NCI-H1105 (cell line): ENCODE data around the gene ARHGAP40.
"Not testable (repeated sequence)": the region's sequence is repeated elsewhere in the genome, so short reads cannot be mapped to it uniquely, and the experiment has no call there.

Source experiments
- DNase-seq: peaks from one replicate; lab custom pipeline; 2025; lab: John Stamatoyannopoulos, UW

ARHGAP40 gene

DNA sequence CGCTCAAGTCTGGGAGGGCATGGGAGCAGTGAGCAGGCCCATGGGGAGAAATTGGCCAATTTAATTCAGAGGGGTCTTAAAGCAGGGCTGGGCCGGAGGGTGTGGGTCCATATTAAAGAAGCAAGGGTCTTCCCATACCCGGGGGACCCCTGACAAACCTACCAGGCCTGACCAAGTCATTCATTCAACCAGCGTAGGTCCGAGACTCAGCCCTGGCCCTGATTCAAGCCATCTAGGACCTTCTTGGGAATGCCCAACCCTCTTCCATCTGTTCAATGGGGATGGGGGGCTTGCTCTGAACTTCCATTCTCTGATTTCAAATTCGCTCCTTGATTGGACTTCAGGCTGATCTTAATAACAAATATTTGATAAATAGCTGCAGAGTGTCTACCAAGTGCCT lies 13.3 kb upstream of the ARHGAP40 start:
- DNase-seq = no peak

DNA sequence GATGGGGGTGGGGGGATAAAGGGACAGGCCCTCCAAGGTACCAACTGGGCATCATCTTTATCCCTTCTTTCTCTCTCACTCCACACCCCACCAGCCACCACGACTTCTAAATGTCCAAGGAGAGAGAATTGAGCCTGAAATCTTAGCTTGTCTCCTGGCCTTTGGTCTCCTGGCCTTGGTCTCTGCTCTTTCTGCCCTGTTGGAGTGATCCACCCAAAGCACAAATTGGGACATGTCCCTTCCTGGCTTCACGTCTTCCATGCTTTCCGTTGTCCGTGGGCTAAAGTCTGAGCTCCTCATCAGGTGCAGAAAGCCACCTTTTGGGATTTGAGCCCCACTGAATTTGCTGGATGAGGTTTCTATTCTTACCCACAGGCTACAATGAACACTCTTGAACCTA lies 12.3 kb upstream of the ARHGAP40 start:
- no peak for DNase-seq

DNA sequence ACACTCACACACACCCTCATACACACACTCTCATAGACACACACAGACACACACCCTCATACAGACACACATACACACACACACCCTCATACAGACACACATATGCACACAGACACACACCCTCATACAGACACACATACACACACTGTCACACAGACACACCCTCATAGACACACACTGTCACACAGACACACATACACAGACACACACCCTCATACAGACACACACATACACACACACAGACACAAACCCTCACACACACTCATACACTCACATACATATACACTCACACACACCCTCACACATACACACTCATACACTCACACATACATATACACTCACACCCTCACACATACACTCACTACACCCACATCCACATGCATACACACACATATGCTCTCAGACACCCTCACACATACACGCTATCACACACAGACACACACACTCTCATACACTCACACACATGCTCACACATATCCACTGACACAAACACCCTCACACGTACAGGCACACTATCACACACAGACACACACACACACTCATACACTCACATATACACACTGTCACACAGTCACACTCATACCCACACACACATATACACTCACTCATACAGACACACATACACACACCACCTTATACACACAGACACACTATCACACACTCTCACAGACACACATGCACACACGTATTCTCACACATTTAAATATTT lies 11.5 kb upstream of the ARHGAP40 start:
- DNase-seq = no peak

DNA sequence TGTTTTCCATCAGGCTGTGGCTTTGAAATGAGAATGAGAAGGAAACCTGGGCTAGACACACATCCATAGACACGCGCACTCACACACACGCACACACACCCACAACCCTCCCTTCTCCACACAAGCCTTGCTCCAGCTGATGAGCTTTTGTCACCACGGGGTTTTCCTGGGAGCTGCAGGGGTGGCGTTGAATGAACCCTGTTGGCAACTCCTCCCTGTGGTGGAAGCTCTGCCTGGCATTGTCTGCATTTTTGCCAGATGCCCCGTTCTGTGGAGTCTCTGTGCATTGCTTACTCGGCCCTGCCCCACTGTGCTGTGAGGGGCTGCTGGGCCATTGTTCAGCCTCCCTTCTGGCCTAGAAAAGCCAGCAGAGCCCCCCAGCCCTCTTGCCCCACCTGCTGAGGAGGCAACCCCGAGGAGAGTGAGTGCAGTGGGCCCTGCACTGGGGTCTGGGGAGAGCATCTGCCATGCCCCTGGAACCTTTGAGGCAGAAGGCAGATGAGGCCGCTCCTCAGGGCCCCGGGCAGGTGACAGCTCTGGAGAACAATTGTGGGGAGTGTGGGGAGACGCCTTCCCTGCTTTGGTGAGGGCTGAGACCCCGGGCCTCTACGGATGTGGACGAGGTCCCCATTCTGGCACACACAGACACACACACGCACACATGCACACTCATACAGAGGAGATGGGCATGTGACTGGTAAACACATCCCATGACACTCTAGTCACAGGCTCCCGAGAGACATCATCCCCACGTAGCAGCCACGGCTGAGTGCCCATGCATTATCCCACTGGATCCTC lies 10.7 kb upstream of the ARHGAP40 start:
- DNase-seq = no peak

DNA sequence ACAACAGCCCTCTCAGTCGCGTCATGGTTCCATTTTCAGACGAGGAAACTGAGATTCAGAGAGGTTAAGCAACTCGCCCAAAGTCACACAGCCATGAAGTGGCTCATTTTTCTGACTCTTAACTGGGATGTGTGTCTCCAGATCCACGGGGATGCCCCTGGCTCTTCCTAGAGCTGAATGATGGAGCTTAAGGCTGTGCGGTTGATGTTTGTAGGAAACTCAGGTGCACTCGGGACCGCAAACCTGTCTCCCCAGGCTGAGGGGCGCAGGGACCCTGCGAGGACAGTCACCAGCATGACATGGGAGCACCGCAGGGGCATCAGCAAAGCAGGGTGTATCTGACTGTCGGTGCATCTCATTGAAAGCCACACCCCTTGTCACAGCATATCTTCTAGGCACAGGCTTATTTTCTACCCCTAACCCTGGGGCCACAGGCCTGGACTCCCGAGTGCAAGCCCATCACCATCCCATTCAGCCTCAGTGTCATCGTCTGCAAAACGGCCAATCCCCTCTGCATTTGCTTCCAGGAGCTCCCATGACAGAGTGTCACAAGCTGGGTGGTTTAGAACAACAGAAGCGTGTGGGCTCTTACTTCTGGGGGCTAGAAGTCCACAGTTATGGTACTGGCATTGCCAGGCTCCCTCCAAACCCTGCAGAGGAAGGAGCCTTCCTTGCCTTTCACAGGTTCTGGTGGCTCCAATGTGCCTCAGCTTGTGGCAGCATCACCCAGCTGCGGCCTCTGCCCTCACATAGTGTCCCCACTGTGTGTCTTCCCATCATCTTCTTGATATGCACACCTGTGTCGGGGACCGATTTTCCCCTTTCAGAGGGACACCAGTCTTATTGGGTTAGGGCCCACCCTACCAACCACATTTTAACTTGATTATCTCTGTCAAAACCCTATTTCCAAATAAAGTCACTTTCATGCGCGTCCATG lies 9.9 kb upstream of the ARHGAP40 start:
- DNase-seq = no peak

DNA sequence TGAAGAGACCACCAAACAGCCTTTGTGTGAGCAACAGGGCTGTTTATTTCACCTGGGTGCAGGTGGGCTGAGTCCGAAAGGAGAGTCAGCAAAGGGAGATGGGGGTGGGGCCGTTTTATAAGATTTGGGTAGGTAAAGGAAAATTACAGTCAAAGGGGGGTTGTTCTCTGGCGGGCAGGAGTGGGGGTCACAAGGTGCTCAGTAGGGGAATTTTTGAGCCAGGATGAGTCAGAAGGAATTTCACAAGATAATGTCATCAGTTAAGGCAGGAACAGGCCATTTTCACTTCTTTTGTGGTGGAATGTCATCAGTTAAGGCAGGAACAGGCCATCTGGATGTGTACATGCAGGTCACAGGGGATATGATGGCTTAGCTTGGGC lies 9.2 kb upstream of the ARHGAP40 start:
- not testable (repeated sequence) for DNase-seq

DNA sequence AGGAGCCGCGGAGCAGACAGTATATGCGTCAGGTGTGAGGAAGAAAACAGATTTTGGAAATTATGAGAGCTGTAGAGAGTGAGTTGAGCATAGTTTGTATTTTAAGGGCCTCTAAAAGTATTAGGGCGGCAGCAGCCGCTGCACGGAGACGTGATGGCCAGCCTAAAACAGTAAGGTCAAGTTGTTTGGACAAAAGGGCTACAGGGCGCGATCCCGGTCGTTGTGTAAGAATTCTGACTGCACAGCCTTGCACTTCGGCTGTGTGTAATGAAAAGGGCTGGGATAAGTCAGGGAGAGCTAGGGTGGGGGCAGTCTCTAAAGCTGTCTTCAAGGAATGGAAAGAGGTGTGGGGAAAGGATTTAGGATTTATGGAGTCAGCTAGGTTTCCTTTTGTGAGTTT lies 7.3 kb upstream of the ARHGAP40 start:
- DNase-seq = not testable (repeated sequence)

DNA sequence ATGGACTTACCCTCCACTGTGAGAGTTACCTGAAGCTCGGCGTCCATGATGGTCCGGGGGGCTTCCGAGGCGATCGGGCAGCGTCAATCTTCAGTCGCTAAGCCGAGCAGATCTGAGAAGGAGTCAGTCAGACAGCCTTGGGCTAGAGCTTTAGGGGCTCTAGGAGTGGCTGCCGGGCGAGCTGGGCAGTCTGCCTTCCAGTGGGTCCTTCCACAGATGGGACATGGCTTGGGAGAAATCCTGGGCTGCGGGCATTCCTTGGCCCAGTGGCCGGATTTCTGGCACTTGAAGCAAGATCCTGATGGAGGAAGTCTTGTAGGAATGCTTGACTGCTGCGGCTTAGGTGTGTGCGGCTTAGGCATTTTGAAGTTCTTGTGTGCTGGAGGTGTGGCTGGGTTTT lies 5.7 kb upstream of the ARHGAP40 start:
- DNase-seq = not testable (repeated sequence)

DNA sequence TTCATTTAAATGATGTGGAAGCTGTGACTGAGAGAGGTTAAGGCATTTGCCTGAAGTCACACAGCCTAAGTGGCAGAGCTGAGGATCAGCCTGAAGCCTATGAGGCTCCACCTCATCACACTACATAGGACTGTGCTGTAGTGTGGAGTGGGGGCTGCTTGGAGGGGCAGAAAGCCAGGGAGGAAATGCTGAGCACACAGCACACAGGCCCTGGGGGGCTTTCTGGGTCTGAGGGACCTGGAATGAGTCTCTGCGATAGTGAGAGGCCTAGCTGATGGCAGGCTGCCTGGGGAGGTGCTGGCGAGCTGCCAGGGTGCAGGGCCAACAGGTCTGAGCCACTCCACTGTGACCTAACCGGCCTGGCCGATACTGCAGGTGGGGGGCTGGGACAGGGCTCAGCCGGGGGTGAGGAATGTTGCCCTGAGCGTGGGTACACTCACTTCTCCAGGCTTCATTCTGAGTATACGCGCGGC lies 2.2 kb upstream of the ARHGAP40 start:
- DNase-seq = no peak

DNA sequence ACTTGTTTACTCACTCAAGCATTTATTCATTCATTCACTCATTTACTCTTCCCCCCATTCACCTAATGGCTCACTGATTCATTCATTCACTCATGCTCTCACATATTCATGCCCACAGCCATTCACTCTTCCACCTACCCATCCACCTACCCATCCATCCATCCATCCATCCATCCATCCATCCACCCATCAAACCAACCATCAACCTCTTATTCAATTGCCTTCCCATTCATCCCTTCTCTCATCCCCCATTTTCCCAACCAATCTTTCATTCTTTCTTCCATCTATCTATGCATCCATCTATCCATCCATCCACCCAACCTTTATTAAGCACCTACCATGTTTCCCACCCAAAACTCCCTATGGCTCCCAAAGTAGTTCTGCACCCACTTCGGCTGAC lies 1.6 kb upstream of the ARHGAP40 start:
- no peak for DNase-seq

DNA sequence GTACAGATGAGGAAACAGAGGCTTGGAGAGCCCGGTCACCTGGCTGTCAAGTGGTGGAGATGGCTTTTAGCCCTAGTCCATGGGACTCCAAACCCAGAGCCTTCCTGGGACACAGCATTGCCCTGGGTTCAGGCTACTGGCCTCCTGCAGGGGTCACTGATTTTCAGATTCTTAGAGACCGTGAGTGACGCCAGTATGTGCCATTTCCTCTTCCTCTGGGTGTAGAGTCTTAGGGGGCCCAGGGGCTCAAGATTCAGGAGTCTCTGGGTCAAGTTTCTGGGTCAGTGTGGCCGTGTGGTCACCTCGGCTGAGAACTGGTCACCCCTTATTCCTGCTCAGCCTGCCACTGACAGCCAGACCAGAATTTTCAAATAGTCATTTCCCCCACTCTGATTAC lies 574 bp downstream of the ARHGAP40 start:
- no peak for DNase-seq

DNA sequence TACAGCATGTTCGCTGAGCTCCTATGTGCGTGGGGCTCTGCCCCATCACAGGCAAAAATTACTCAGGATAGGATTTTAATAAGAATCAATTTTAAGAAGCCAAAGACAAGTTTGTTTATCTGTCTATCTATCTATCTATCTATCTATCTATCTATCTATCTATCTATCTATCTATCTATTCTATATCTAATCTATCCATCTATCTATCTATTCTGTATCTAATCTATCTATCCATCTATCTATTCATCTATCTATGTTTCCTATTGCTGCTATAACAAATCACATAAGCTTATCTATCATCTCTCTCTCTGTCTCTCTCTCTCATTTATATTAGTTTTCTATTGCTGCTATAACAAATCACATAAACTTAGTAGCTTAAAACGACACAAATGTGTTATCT lies 1.7 kb downstream of the ARHGAP40 start:
- no peak for DNase-seq

DNA sequence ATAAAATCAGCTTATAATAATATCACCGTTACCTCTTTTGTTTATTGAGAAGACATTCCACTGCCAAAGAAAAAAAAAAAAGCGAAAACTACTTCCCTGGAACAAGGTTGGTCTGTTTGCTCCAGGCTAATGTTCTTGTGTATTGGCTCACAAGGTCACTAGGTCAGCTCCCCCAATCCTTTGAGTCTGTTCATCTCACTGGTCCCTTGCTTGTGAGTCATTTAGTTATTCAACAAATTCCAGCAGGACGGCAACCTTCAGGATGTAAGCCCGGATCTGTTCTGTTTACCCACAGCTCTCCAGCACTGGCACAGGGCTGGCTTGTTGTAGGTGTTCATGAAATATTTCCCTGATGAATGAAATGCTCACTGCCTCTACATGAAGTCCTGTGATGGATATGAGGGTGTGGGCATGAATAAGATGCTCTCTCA lies 3.3 kb downstream of the ARHGAP40 start:
- DNase-seq = no peak

DNA sequence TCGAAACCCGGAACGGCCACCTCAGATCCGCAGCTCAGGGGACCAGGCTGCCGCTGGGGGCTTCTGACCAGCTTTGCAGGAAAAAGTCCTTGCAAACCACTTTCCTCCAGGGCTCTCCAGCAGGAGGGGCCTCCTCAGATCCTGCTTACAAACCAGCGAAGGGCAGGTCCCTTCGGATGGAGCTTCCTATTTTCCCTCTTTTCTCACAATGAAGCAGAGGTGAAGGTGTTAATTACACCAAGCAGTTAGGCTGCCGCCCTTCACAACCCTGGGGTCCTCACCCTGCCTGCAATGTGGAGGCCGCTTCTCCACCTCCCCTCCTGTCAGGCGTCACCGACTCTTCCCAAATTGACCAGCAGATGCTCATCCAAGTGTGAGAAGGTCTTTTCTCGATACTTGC lies 5.7 kb downstream of the ARHGAP40 start:
- no peak for DNase-seq

DNA sequence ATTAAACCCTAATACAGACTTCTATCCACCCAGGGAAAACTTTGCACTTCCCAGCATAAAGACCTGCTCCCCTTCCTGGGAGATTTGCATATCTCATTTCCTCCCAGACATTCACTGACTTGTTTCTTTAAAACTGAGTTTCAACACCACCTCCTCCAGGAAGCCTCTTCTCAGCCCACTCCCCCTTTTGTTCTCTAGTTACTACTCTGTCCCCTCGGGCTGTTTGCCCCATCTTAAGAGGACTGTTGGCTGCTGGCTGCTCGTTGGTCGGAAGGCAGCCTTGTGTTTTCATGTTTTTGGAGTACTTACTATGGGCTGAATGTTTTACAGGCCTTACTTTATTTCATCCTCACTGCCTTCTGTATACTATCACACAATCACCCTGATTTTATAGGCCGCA lies 6.6 kb downstream of the ARHGAP40 start:
- no peak for DNase-seq

DNA sequence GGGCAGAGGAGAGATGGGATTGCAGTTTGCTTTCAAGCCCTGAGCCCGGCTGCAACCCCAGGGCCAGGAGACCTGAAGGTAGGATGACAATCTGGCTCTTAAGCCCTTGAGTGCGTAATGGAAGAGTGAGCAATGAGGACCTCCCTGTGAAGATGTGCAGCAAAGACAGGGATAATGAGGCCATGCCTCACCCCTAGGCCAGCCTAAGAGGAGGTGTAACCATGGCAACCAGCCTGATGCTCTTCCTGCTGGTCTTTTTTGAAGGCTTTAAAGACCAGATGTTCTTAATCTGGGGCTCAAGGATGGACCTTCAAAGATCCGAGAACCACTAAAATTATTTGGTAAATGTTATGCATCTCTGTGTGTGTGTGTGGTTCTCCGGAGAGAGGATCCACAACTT lies 8.2 kb downstream of the ARHGAP40 start:
- DNase-seq = no peak

DNA sequence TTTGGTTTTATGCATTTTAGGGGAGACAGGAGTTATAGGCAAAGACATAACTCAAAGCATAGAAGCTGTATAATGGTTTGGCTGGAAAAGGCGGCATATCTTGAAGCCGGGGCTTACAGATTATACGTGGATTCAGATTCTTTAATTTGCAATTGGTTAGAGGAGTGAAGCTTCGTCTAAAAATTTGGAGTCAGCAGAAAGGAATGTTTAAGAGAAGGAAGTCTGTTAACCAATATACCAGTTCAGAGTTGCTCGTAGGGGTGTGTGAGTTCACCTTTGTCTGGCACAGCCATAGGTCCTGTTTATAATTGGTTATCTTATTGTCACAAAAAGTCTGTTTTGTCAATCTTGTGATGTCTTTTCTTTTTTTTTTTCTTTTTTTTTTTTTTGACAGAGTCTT lies 8.9 kb downstream of the ARHGAP40 start:
- DNase-seq = no peak

DNA sequence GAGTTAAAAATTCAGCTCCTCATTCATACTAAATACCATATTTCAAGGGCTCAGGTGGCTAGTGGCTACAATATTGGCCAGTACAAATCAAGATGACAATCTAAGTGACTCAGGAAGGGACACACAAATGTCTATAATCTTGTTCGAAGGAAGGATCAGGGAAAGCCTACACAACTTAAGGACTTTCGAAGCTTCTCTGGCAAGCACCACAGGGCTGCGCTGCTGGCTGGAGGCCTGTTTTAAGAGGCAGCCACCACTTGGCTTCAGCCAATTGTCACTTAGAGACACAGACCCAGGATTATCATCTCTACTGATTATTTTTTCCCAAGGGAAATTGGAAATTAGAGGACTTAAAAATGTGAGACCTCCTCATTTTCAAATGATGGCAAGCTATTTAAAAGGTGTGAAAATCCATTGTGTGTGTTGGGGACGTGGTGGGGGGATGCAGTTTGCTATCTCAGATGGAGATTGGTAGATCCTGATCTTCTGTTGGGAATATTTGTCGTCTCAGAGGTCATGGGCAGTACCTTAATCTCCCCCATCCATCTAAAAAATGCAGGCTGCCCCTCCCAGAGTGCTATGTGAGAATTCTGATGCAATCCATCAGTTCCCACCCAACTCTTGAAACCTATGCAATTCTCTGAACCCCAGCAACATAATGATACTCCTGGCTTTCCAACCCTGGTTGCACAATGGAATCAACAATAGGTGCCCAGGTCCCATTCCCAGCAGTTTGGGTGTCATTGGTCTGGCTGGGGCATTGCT lies 11.3 kb downstream of the ARHGAP40 start:
- DNase-seq = no peak

DNA sequence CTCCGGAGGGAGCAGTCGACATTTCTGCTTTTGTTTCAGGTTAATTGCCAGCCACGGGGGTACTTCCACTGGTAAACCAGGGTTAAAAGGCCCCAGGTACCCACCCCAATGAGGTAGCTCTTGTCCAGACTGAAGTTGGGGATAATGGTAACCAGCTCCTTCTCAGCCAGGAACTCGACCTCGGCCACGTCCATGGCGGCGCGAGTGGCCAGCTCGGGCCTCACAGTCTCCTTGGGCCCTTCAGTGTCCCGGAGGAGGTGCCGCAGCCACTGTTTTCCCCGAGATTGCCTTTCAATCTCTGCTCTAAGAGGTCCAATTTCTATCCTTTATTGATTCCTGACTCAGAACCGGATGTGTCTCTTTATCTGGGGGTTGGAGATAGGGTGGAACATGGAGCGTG lies 13.7 kb downstream of the ARHGAP40 start:
- DNase-seq = no peak

DNA sequence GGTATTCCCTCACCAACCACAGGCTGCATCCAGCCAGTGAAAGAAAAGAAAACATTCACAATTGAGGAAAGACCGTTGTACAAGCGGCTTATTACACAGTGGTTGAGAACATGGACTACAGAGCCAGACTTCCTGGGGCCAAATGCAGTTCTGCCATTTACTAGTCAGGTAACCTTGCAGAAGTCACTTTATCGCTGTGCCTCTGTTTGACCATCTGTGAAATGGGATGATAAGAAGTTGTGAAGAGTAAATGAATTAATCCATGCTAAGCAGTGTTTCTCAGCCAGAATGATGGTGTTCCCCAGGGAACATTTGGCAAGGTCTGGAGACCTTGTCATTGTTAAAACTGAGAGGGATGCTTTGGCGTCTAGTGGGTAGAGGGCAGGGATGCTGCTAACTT lies 14.8 kb downstream of the ARHGAP40 start:
- no peak for DNase-seq

DNA sequence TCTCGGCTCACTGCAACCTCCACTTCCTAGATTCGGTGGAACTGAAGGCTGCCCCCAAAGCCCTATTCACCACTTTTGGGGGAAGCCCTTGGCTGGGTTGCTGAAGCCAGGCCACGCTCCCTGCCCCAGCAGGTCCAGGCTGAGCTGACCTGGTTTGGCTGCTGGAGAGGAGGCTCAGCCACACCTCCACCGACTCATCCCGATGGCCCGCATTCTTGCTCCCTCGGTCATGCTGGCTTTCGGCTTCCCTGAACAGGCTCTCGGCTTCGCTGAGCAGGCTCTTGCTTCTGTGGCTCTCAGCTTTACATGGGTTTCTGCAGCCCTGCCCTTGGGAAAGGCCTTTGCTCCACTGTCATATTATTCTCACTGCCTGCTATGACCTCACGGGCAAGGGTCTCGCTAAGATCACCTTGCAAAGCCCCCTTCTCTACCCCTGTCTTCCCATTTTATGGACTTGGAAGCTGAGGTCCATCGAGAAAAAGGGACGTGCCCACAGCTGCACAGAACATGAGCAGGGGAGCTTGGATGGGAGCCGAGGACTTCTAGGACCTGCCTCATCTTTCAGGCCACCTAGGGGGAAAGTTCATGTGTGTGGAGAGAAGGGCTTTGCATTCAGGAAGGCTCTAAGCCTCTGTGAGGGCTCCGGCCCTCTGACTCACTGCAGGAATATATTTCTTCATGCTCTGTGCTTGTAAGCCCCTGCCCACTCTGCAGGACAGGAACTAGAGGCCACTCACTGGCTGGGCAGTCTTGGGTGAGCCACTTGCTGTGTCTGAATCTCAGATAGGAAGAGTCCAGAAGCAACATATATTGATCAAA lies 15.6 kb downstream of the ARHGAP40 start:
- no peak for DNase-seq
